Neutrophil (primary cell): ENCODE results near the gene SORCS2.

Experiments used
- H3K27ac ChIP-seq: fragments of 200-600 bp; sonication (generic); 2 replicates; pipeline ENCODE4 v1.5.1; 2016; ENCODE audit warnings: mild to moderate bottlenecking, moderate library complexity
- H3K27me3 ChIP-seq: fragments of 200-600 bp; sonication (generic); 2 replicates; pipeline ENCODE4 v1.6.0; 2016; ENCODE audit warnings: mild to moderate bottlenecking
- H3K36me3 ChIP-seq: fragments of 200-600 bp; sonication (generic); 2 replicates; pipeline ENCODE4 v1.5.1; 2017
- H3K4me1 ChIP-seq, 2 experiments: fragments of 200-600 bp in 1 of 2; sonication (generic) in 1 of 2; 1 replicate in 1 of 2; 2 replicates in 1 of 2; pipeline versions ENCODE4 v1.5.1 to v1.6.1; 2013 to 2016; ENCODE audit warnings: low read depth in 1 of 2, low read length in 1 of 2, mild to moderate bottlenecking in 1 of 2, moderate library complexity in 1 of 2; ENCODE audit not compliant: control insufficient read depth in 1 of 2, insufficient read depth in 1 of 2
- H3K4me3 ChIP-seq, 2 experiments: fragments of 200-600 bp in 1 of 2; sonication (generic) in 1 of 2; 1 replicate in 1 of 2; 2 replicates in 1 of 2; pipeline ENCODE4 v1.5.1; 2013 to 2016; ENCODE audit warnings: low read depth in 1 of 2, low read length in 1 of 2, mild to moderate bottlenecking in 1 of 2, moderate library complexity in 1 of 2
- H3K9me3 ChIP-seq: fragments of 200-600 bp; sonication (generic); 2 replicates; pipeline ENCODE4 v1.5.1; 2016
- TF ChIP-seq, protein P1 (sequence below): fragments of 200-600 bp; sonication (generic); IDR thresholded peaks from 2 replicates; pipeline ENCODE4 v1.5.1; 2016; ENCODE audit warnings: antibody characterized with exemption

SORCS2 gene

GRCh38 chr4:7427361-7427760 lies 235.0 kb downstream of the SORCS2 start:
- H3K27ac ChIP-seq = no peak overlapping the region
- H3K36me3 ChIP-seq = no peaks in the 10 kb centered on the region
- H3K9me3 ChIP-seq = no peaks in the 10 kb centered on the region
- no peaks in the 10 kb centered on the region for H3K27me3 ChIP-seq
- no peaks in the 10 kb centered on the region for H3K4me1 ChIP-seq
- H3K4me3 ChIP-seq = no peak overlapping the region
- TF ChIP-seq, protein P1, sequence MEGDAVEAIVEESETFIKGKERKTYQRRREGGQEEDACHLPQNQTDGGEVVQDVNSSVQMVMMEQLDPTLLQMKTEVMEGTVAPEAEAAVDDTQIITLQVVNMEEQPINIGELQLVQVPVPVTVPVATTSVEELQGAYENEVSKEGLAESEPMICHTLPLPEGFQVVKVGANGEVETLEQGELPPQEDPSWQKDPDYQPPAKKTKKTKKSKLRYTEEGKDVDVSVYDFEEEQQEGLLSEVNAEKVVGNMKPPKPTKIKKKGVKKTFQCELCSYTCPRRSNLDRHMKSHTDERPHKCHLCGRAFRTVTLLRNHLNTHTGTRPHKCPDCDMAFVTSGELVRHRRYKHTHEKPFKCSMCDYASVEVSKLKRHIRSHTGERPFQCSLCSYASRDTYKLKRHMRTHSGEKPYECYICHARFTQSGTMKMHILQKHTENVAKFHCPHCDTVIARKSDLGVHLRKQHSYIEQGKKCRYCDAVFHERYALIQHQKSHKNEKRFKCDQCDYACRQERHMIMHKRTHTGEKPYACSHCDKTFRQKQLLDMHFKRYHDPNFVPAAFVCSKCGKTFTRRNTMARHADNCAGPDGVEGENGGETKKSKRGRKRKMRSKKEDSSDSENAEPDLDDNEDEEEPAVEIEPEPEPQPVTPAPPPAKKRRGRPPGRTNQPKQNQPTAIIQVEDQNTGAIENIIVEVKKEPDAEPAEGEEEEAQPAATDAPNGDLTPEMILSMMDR = no peak

GRCh38 chr4:7427831-7428260 lies 235.5 kb downstream of the SORCS2 start:
- Histone ChIP-seq H3K4me1 (no peaks in the 10 kb centered on the region), H3K27me3 (no peaks in the 10 kb centered on the region), H3K27ac (no peak overlapping the region), H3K4me3 (no peak overlapping the region), H3K9me3 (no peaks in the 10 kb centered on the region), H3K36me3 (no peaks in the 10 kb centered on the region)
- TF ChIP-seq, protein P1 = no peak

DNA sequence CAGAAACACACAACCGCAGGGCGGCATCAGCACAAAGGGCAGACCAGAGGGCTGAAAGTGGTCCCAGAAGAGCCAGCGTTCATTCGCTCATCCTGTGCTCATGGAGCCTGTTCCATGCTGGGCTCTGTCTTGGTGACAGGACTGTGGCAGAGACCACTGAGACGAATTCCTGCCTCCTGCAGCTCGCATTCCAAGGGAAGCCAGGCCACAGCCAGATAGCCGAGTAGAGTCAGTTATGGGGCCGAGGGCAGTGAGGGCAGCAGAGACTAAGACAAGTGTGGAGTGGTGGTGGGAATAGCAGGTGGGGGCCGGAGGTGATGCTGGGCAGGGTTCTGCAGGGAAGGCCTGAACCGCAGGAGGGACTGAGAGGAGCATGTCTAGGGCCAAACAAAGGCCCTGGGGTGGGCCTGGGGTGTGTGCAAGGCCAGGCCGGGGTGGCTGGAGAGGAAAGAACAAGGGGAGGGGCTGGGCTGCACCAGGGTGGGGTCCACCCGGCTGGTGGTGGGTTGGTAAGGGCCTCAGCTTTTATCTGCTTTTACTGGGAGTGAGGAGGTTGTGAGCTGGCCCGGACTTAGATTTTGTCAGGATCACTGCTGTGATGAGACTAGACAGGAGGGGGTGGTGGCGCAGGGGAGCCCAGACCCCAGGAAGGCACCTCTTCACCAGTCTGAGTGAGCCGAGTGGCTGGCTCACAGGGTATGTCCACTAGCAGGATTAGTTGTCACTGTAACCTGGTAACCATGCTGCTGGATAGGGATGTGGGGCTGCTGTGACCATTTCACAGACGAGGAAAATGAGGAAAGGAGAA lies 236.1 kb downstream of the SORCS2 start:
- H3K27ac ChIP-seq = no peak overlapping the region
- no peaks in the 10 kb centered on the region for H3K27me3 ChIP-seq
- no peak overlapping the region for H3K4me3 ChIP-seq

DNA sequence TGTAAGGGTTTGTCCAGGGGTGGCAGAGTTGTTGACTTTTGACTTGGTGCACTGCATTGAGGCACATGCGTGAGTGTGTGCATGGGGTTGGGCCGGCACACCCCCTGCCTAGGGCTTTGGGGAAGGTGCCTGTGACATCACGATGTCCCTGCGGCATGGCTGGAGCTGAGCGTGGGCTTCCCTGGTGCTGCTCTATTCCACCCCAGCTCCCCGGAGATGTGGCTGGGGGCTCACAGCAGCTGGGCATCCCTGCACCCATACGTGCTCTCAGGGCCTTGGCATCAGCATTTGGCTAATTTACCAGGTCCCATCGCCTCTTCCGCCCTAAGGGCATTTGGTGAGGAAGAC lies 236.7 kb downstream of the SORCS2 start:
- TF ChIP-seq, protein P1 = no peak
- H3K9me3 ChIP-seq = no peaks in the 10 kb centered on the region
- H3K27me3 ChIP-seq = no peaks in the 10 kb centered on the region
- no peak overlapping the region for H3K27ac ChIP-seq
- H3K4me1 ChIP-seq = no peaks in the 10 kb centered on the region
- H3K36me3 ChIP-seq = no peaks in the 10 kb centered on the region
- H3K4me3 ChIP-seq = no peak overlapping the region

More for the DNA sequence above, 236.1 kb downstream of the SORCS2 start:
- H3K9me3 ChIP-seq = no peaks in the 10 kb centered on the region
- TF ChIP-seq, protein P1 = no peak
- no peaks in the 10 kb centered on the region for H3K36me3 ChIP-seq
- no peaks in the 10 kb centered on the region for H3K4me1 ChIP-seq

DNA sequence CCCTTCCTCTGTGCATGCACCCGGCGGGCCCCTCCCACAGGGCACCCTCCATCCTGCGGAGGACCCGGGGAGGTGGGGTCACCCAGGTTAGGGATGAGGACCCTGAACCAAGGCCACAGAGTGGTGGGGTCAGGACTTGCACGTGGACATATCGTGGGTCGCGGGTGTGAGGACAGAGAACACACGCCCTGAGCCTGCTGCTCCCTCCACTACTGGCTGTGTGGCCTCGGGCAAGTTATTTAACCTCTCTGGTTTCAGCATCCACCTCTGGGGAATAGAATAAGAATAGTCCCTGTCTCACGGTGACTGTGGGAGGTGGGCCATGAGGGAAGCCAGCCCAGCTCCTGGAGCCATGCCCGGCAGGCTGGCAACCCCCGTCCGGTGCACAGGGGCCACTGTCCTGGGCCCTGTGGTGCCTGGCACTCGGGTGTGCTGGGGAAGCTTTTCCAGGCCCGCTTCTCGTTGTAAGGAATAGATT lies 237.3 kb downstream of the SORCS2 start:
- Histone ChIP-seq H3K4me1 (no peaks in the 10 kb centered on the region), H3K27me3 (no peaks in the 10 kb centered on the region), H3K27ac (no peak overlapping the region), H3K36me3 (no peaks in the 10 kb centered on the region), H3K4me3 (no peak overlapping the region), H3K9me3 (no peaks in the 10 kb centered on the region)
- TF ChIP-seq, protein P1 = no peak
